HCT116 (cell line): Measurements from ENCODE around the gene CHERP. TPM values are rescaled to one million over a fixed set of nuclear protein-coding genes. Genes with fewer than 3 reads are reported as not detected.

Experiments
- ATAC-seq: fragments of 200-7000 bp; cut with Tn5 transposase; 2 replicates; pipeline ENCODE4 v1.9.1; 2020; ENCODE audit warnings: mild to moderate bottlenecking, moderate library complexity
- BruUV-seq: library from RNA; stranded (reverse); fragments of 400-500 nt; replicated peaks from 2 replicates; lab custom pipeline; 2021; lab: Mats Ljungman, UMichigan
- CTCF ChIA-PET: fragments of 300-600 bp; sonication (Branson Sonifier 250); formaldehyde crosslinking; loops from one replicate; lab custom pipeline; 2021; ENCODE audit warnings: antibody characterized with exemption; lab: Charles Lee
- POLR2A ChIA-PET: fragments of 300-600, 350-600 bp; sonication (Branson Sonifier 250); formaldehyde crosslinking; loops from one replicate; lab custom pipeline; 2021; ENCODE audit warnings: antibody characterized with exemption; lab: Charles Lee
- RAD21 ChIA-PET, 2 experiments: fragments of 300-600 bp; sonication (Branson Sonifier 250); formaldehyde crosslinking; loops; one replicate each; lab custom pipeline; 2023; ENCODE audit warnings: low total read pairs in 2 of 2; ENCODE audit not compliant: uncharacterized antibody in 2 of 2, unreplicated experiment in 2 of 2, low non-redundant PET in 1 of 2; lab: Charles Lee
- DNase-seq: peaks from one replicate; pipeline ENCODE4 v3.0.0-alpha.2; 2010; ENCODE audit warnings: low read depth, low spot score
- H2AFZ ChIP-seq: fragments of 200-600 bp; shearing (Covaris generic), sonication (generic); 2 replicates; pipeline ENCODE4 v1.6.1; 2017; ENCODE audit warnings: low read depth, mixed run types, mixed read lengths, antibody characterized with exemption, low read length; ENCODE audit not compliant: poor library complexity, severe bottlenecking
- H3K27ac ChIP-seq: 2 replicates; pipeline ENCODE4 v1.5.1; 2012; ENCODE audit warnings: low read depth, low read length
- H3K27me3 ChIP-seq: fragments of 200-600 bp; sonication (generic); 2 replicates; pipeline ENCODE4 v1.6.1; 2016; ENCODE audit warnings: mixed run types, low read length, mixed read lengths; ENCODE audit not compliant: insufficient read depth
- H3K36me3 ChIP-seq, 2 experiments: fragments of 200-500 bp in 1 of 2; fragments of 200-600 bp in 1 of 2; sonication (Bioruptor generic) in 1 of 2; sonication (generic) in 1 of 2; 2 replicates each; pipeline versions ENCODE4 v1.5.1 to v1.6.1; 2014 to 2016; ENCODE audit warnings: low read length in 2 of 2, inconsistent platforms in 1 of 2, mixed read lengths in 1 of 2, mixed run types in 1 of 2; ENCODE audit not compliant: insufficient read depth in 2 of 2, control insufficient read depth in 1 of 2
- H3K4me1 ChIP-seq, 2 experiments: fragments of 200-600 bp in 1 of 2; sonication (generic) in 1 of 2; 2 replicates each; pipeline versions ENCODE4 v1.5.1 to v1.6.1; 2012 to 2017; ENCODE audit warnings: low read length in 2 of 2, inconsistent platforms in 1 of 2, mild to moderate bottlenecking in 1 of 2, mixed read lengths in 1 of 2, mixed run types in 1 of 2, moderate library complexity in 1 of 2; ENCODE audit not compliant: insufficient read depth in 2 of 2, control insufficient read depth in 1 of 2
- H3K4me2 ChIP-seq: fragments of 200-600 bp; sonication (generic); 2 replicates; pipeline ENCODE4 v1.6.1; 2017; ENCODE audit warnings: mixed run types, low read length, mixed read lengths
- H3K4me3 ChIP-seq, 2 experiments: fragments of 200-600 bp in 1 of 2; sonication (generic) in 1 of 2; replicated peaks in 1 of 2; 2 replicates each; pipeline ENCODE4 v1.5.1; 2011 to 2016; ENCODE audit warnings: low read length in 2 of 2, control low read depth in 1 of 2, low read depth in 1 of 2, mild to moderate bottlenecking in 1 of 2, mixed read lengths in 1 of 2, mixed run types in 1 of 2
- H3K79me2 ChIP-seq: fragments of 200-600 bp; sonication (generic); 2 replicates; pipeline ENCODE4 v1.6.1; 2017; ENCODE audit warnings: mild to moderate bottlenecking, mixed run types, low read length, moderate library complexity, mixed read lengths; ENCODE audit not compliant: insufficient read depth
- H3K9ac ChIP-seq: fragments of 200-600 bp; sonication (generic); 2 replicates; pipeline ENCODE4 v1.6.1; 2016; ENCODE audit warnings: low read length, mixed read lengths
- H3K9me2 ChIP-seq: fragments of 200-600 bp; sonication (generic), shearing (Covaris generic); 2 replicates; pipeline ENCODE4 v1.6.1; 2017; ENCODE audit warnings: mixed run types, mild to moderate bottlenecking, moderate library complexity; ENCODE audit not compliant: insufficient read depth
- H3K9me3 ChIP-seq, 2 experiments: fragments of 200-500 bp in 1 of 2; fragments of 200-600 bp in 1 of 2; sonication (Bioruptor generic) in 1 of 2; sonication (generic) in 1 of 2; 2 replicates each; pipeline ENCODE4 v1.6.1; 2014 to 2017; ENCODE audit warnings: low read length in 2 of 2, mixed read lengths in 2 of 2, inconsistent platforms in 1 of 2, low read depth in 1 of 2, mild to moderate bottlenecking in 1 of 2, mixed run types in 1 of 2, moderate library complexity in 1 of 2; ENCODE audit not compliant: control insufficient read depth in 1 of 2, insufficient read depth in 1 of 2
- H4K20me1 ChIP-seq: fragments of 200-600 bp; sonication (generic), shearing (Covaris generic); 2 replicates; pipeline ENCODE4 v1.6.1; 2017; ENCODE audit warnings: mixed run types, mild to moderate bottlenecking, moderate library complexity; ENCODE audit not compliant: insufficient read depth
- CEBPB ChIP-seq: IDR thresholded peaks from 2 replicates; pipeline ENCODE4 v1.6.1; 2012; ENCODE audit warnings: low read depth
- EGR1 ChIP-seq: IDR thresholded peaks from 2 replicates; pipeline ENCODE4 v1.6.1; 2012; ENCODE audit warnings: low read depth
- EZH2 ChIP-seq: fragments of 200-600 bp; sonication (generic); IDR thresholded peaks from 2 replicates; pipeline ENCODE4 v1.6.1; 2017; ENCODE audit warnings: antibody characterized with exemption, mixed run types
- EZH2phosphoT487 ChIP-seq: fragments of 200-600 bp; IDR thresholded peaks from 2 replicates; pipeline ENCODE4 v1.6.1; 2018; ENCODE audit warnings: antibody characterized with exemption, borderline replicate concordance
- JUND ChIP-seq: IDR thresholded peaks from 2 replicates; pipeline ENCODE4 v1.6.1; 2012
- RAD21 ChIP-seq: IDR thresholded peaks from 2 replicates; pipeline ENCODE4 v1.6.1; 2012; ENCODE audit warnings: low read depth, mild to moderate bottlenecking
- SIN3A ChIP-seq: IDR thresholded peaks from 2 replicates; pipeline ENCODE4 v1.6.1; 2012; ENCODE audit warnings: low read depth
- SRF ChIP-seq: IDR thresholded peaks from 2 replicates; pipeline ENCODE4 v1.6.1; 2012; ENCODE audit warnings: low read depth
- TCF7L2 ChIP-seq: IDR thresholded peaks from 2 replicates; pipeline ENCODE4 v1.7.0; 2011; ENCODE audit warnings: borderline replicate concordance, inconsistent platforms; ENCODE audit not compliant: insufficient read depth, insufficient read length; ENCODE audit errors: extremely low read depth
- YY1 ChIP-seq: IDR thresholded peaks from 2 replicates; pipeline ENCODE4 v1.6.1; 2011; ENCODE audit warnings: low read length, low read depth, moderate library complexity, mild to moderate bottlenecking; ENCODE audit not compliant: insufficient replicate concordance; ENCODE audit errors: extremely low read depth
- ZBTB33 ChIP-seq: IDR thresholded peaks from 2 replicates; pipeline ENCODE4 v1.6.1; 2011; ENCODE audit warnings: mild to moderate bottlenecking, low read length, moderate library complexity; ENCODE audit not compliant: insufficient replicate concordance; ENCODE audit errors: extremely low read depth
- ZNF274 ChIP-seq: fragments of 200-500 bp; sonication (Bioruptor generic); IDR thresholded peaks from 2 replicates; pipeline ENCODE4 v1.6.1; 2014; ENCODE audit warnings: mild to moderate bottlenecking, low read depth, low read length, inconsistent platforms
- intact Hi-C: fragments of 100-400 bp; cut with micrococcal nuclease; formaldehyde crosslinking; loops from 2 replicates; pipeline ENCODE4 v1.10.0; 2022
- total RNA-seq: library from RNA; stranded (reverse); gene quantifications from one replicate; pipeline ENCODE4 v1.2.1, GENCODE V29; 2021; ENCODE audit not compliant: unreplicated experiment
- TF ChIP-seq, protein P1 (sequence below): IDR thresholded peaks from 2 replicates; pipeline ENCODE4 v1.6.1; 2012
- TF ChIP-seq, protein P2 (sequence below), 3 experiments: fragments of 200-600 bp in 1 of 3; sonication (generic) in 1 of 3; IDR thresholded peaks in 2 of 3; conservative IDR thresholded peaks in 1 of 3; 2 replicates each; pipeline ENCODE4 v1.5.1; 2012 to 2017; ENCODE audit warnings: low read depth in 2 of 3, low read length in 2 of 3, antibody characterized with exemption in 1 of 3, borderline replicate concordance in 1 of 3, control low read depth in 1 of 3, mild to moderate bottlenecking in 1 of 3, mixed read lengths in 1 of 3, mixed run types in 1 of 3, moderate library complexity in 1 of 3; ENCODE audit not compliant: insufficient read depth in 1 of 3

The CHERP gene
- total RNA-seq, 1 experiment from 2014 or later = 65.8 TPM

GRCh38 chr19:16516381-16516780, 25.9 kb downstream of the CHERP start:
- no peaks in the 10 kb centered on the region for H3K27me3 ChIP-seq
- no peak overlapping the region for H3K4me2 ChIP-seq
- peaks cover 24 to 39% of the 10 kb centered on the region in 2 experiments; a peak in 3 of 4 replicates for H3K36me3 ChIP-seq
- ChIA-PET CTCF (no interaction called here), POLR2A (no interaction called here), RAD21 (no interaction called here)
- ATAC-seq (no peak), DNase-seq (no peak)
- no peaks in the 10 kb centered on the region for H3K9me3 ChIP-seq
- intact Hi-C loops = no loop called here
- H3K4me1 ChIP-seq = no peaks in the 10 kb centered on the region
- no peak overlapping the region for H2AFZ ChIP-seq
- no TSS peak for BruUV-seq
- no peaks in the 10 kb centered on the region for H3K9me2 ChIP-seq
- H3K79me2 ChIP-seq = no peaks in the 10 kb centered on the region
- TF ChIP-seq ZNF274 (no peak), EGR1 (no peak), EZH2 (no peak), TCF7L2 (no peak), SRF (no peak)
- no peak overlapping the region for H3K27ac ChIP-seq
- no peak overlapping the region for H3K4me3 ChIP-seq
- H3K9ac ChIP-seq = no peak overlapping the region
- H4K20me1 ChIP-seq = no peaks in the 10 kb centered on the region

DNA sequence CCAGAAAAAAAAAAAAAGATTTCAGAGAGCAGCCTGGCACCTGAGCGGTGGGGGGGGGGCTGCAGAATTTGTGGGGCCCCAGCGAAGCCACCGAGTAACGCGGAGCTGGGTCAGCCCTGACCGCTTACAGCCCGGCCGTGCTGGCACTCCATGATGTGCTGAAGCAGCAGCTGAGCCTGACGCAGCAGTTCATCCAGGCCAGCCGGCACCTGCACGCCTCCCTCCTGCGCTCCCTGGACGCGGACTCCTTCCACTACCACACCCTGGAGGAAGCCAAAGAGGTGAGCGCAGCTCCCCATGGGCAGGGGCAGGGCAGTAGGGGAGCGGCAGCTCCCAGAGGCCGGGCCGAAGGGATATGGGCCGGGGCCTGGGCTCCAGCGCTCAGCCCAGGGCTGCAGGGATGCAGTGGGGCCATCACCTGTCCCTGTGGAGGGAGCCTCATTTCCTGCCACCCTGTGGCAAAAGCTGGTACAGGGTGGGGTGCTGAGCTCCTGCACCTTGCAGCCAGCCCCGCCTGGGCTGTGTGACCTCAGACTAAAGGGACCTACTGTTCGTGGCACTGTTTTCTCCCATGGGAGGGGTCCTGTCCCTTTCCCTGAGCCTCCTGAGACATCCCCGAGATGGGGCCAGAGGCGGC, 27.7 kb downstream of the CHERP start:
- POLR2A ChIA-PET = no interaction called here
- Histone ChIP-seq H3K27me3 (no peaks in the 10 kb centered on the region), H3K9me2 (no peaks in the 10 kb centered on the region), H3K4me2 (no peak overlapping the region), H3K9me3 (no peaks in the 10 kb centered on the region), H3K36me3 (peaks cover 16 to 21% of the 10 kb centered on the region in 2 experiments; a peak in 3 of 4 replicates), H3K27ac (no peak overlapping the region), H3K4me3 (no peak overlapping the region), H2AFZ (no peak overlapping the region), H4K20me1 (no peaks in the 10 kb centered on the region), H3K79me2 (no peaks in the 10 kb centered on the region), H3K4me1 (no peaks in the 10 kb centered on the region), H3K9ac (no peak overlapping the region)
- CTCF ChIA-PET = interaction anchor here (1.3 kb wide), 1 partner anchor 73 kb away, joined by 4 read pairs; no protein-coding TSS in a partner anchor
- ATAC-seq = peak; percentile 40; the same call in 1 of the 2 replicates
- BruUV-seq = no TSS peak
- intact Hi-C loops = no loop called here
- RAD21 ChIA-PET = no interaction called here
- no peak for DNase-seq
- 0 out of 2 replicates have a peak, but pooled peaks have one; percentile 7 for TF ChIP-seq RAD21
- TF ChIP-seq SRF = no peak
- no peak for TF ChIP-seq SIN3A
- TF ChIP-seq, protein P1, sequence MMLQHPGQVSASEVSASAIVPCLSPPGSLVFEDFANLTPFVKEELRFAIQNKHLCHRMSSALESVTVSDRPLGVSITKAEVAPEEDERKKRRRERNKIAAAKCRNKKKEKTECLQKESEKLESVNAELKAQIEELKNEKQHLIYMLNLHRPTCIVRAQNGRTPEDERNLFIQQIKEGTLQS = no peak
- no peak for TF ChIP-seq ZBTB33
- no peak for TF ChIP-seq YY1
- TF ChIP-seq, protein P2, sequence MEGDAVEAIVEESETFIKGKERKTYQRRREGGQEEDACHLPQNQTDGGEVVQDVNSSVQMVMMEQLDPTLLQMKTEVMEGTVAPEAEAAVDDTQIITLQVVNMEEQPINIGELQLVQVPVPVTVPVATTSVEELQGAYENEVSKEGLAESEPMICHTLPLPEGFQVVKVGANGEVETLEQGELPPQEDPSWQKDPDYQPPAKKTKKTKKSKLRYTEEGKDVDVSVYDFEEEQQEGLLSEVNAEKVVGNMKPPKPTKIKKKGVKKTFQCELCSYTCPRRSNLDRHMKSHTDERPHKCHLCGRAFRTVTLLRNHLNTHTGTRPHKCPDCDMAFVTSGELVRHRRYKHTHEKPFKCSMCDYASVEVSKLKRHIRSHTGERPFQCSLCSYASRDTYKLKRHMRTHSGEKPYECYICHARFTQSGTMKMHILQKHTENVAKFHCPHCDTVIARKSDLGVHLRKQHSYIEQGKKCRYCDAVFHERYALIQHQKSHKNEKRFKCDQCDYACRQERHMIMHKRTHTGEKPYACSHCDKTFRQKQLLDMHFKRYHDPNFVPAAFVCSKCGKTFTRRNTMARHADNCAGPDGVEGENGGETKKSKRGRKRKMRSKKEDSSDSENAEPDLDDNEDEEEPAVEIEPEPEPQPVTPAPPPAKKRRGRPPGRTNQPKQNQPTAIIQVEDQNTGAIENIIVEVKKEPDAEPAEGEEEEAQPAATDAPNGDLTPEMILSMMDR (IDR thresholded peaks at IDR 0.05 in 2 of 3, conservative IDR thresholded peaks at IDR 0.05 in 1 of 3; ENCODE audit: borderline replicate concordance in 1 of 3, insufficient read depth in 1 of 3, low read depth in 2 of 3, low read length in 2 of 3) = 0 out of 6 replicates have a peak, but pooled peaks of 1 of the 3 experiments have one; percentile 2
- TF ChIP-seq CEBPB = no peak
- TF ChIP-seq EGR1 = no peak
- no peak for TF ChIP-seq EZH2
- no peak for TF ChIP-seq JUND
- TF ChIP-seq EZH2phosphoT487 = no peak
- TF ChIP-seq ZNF274 = no peak
